ENCODE results near the gene PDAP1. TPM values are rescaled to one million over a fixed set of nuclear protein-coding genes. Genes with fewer than 3 reads are reported as not detected.

PDAP1 gene
- total and polyA plus RNA-seq, 2 of the 8 experiments (the other 6 are each of a cell fraction or from before 2014, with no cell fraction given) = 26.6 to 169 TPM

GRCh38 chr7:99374111-99375064 is 34.0 kb downstream of the PDAP1 start, which contains the start of gene ARPC1B:
Gene ARPC1B, plus strand, starts transcription at chr7:99374730. Its CDS starts 10,985 bp downstream, at chr7:99385715.
- Histone ChIP-seq H3K23ac (ENCODE audit: insufficient read length) (no peak within 1 kb of the TSS), H3K36me3 (ENCODE audit: control insufficient read depth in 2 of 4, insufficient read depth in 4 of 4, low read length in 3 of 4) (peaks cover 0 to 3% (median 0%) of the 10 kb centered on the region in 4 experiments; a peak in 1 of 8 replicates), H3K27ac (ENCODE audit: low read depth, low read length) (no peak within 1 kb of the TSS; the same call in 1 of the 2 replicates), H3K4me2 (ENCODE audit: insufficient read depth in 1 of 2, low read depth in 2 of 2, low read length in 2 of 2) (peak within 1 kb of the TSS; percentile 47 to 79), H2BK120ac (replicated peaks; ENCODE audit: low read depth, low read length) (no peak within 1 kb of the TSS), H3K4ac (replicated peaks; ENCODE audit: insufficient read length, low read depth, low read length) (peak within 1 kb of the TSS; percentile 38), H3K4me1 (replicated peaks in 1 of 4; ENCODE audit: control insufficient read depth in 3 of 4, insufficient read depth in 4 of 4, low read length in 3 of 4) (peaks cover 0 to 2% (median 0%) of the 10 kb centered on the region in 4 experiments; a peak in 2 of 7 replicates), H2BK20ac (ENCODE audit: low read length) (no peak within 1 kb of the TSS), H2BK15ac (ENCODE audit: low read length) (no peak within 1 kb of the TSS), H3K79me1 (ENCODE audit: low read depth, low read length) (peaks cover 3% of the 10 kb centered on the region; the same call in 1 of the 2 replicates), H4K20me1 (replicated peaks in 1 of 2; ENCODE audit: control insufficient read depth in 1 of 2, insufficient read depth in 2 of 2, low read length in 2 of 2) (peaks cover 4% of the 10 kb centered on the region in 2 experiments), H3K56ac (replicated peaks; ENCODE audit: insufficient read length, low read depth, low read length) (peak within 1 kb of the TSS; percentile 69), H4K8ac (ENCODE audit: extremely low read depth, insufficient read depth, low read length) (peak within 1 kb of the TSS; percentile 85), H4K5ac (ENCODE audit: insufficient read length, low read depth, low read length) (peak within 1 kb of the TSS; percentile 76), H2BK12ac (ENCODE audit: low read depth, low read length) (no peak within 1 kb of the TSS), H4K91ac (replicated peaks; ENCODE audit: insufficient read length, low read length) (peak within 1 kb of the TSS; percentile 54), H3K9ac (replicated peaks in 1 of 4; ENCODE audit: extremely low read depth in 1 of 4, low read depth in 3 of 4, low read length in 3 of 4) (peak within 1 kb of the TSS in 3 of 4 experiments; percentile 43 to 65 (median 58); a peak in 6 of 7 replicates), H2AK5ac (ENCODE audit: low read depth, low read length) (no peak within 1 kb of the TSS), H3K14ac (ENCODE audit: insufficient read length) (no peak within 1 kb of the TSS), H3K18ac (ENCODE audit: extremely low read depth, low read length) (peak within 1 kb of the TSS; percentile 78), H3K79me2 (ENCODE audit: control insufficient read depth in 1 of 2, insufficient read depth in 2 of 2, low read length in 2 of 2) (peaks cover 0 to 5% of the 10 kb centered on the region in 2 experiments; a peak in 2 of 4 replicates), H3K23me2 (ENCODE audit: low read depth, low read length) (0 out of 2 replicates have a peak, but pooled peaks cover 6% of the 10 kb centered on the region), H2BK5ac (ENCODE audit: low read depth, low read length) (peak within 1 kb of the TSS; percentile 78; the same call in 1 of the 2 replicates), H3K27me3 (replicated peaks in 1 of 4; ENCODE audit: control insufficient read depth in 3 of 4, extremely low read depth in 1 of 4, insufficient read depth in 3 of 4, low read length in 3 of 4) (no peaks in the 10 kb centered on the region), H3K9me3 (ENCODE audit: insufficient read depth in 2 of 2, low read depth in 1 of 2, low read length in 1 of 2) (no peaks in the 10 kb centered on the region), H3K4me3 (ENCODE audit: extremely low read depth in 1 of 4, insufficient read depth in 2 of 4, low read depth in 3 of 4, low read length in 4 of 4) (peak within 1 kb of the TSS; percentile 65 to 95 (median 70)), H2AFZ (ENCODE audit: low read length) (peak within 1 kb of the TSS; percentile 67; the same call in 1 of the 2 replicates)
- ChIA-PET POLR2A (ENCODE audit: partially characterized antibody) (interaction anchor here (0.6 to 5.5 kb wide), 11 partner anchors 8 to 348 kb away, joined by 3 to 49 read pairs (median 4); partner anchors contain the start of genes BUD31, CPSF4, PDAP1 and PTCD1), CTCF (ENCODE audit: partially characterized antibody) (interaction anchor here (0.9 to 1.4 kb wide), 2 partner anchors 9 to 33 kb away, joined by 3 to 8 read pairs; no protein-coding TSS in a partner anchor)
- DNase-seq (ENCODE audit: low read depth in 1 of 2, low spot score in 2 of 2) (peak in 1 of 2 experiments; percentile 80), FAIRE-seq (no peak)
- WGBS, 2 experiments (ENCODE audit: extremely low coverage in 1 of 2, insufficient coverage in 1 of 2, insufficient read length in 1 of 2, insufficient replicate concordance in 2 of 2, low coverage in 1 of 2, low lambda C conversion rate in 2 of 2, missing lambda C conversion rate in 1 of 2) = 0% methylated on average over 48 of the region's 95 CpGs; no CpG with 5 or more reads in 1 of the 2 experiments
- no peak; the same call in 1 of the 2 replicates for TF ChIP-seq EGR1 (IDR thresholded peaks at IDR 0.05; ENCODE audit: borderline replicate concordance, low read depth, low read length)
- peak; percentile 33; the same call in 1 of the 2 replicates for TF ChIP-seq SUZ12 (IDR thresholded peaks at IDR 0.05; ENCODE audit: low read length)
- no peak for TF ChIP-seq GABPA (IDR thresholded peaks at IDR 0.05; ENCODE audit: borderline replicate concordance, insufficient read depth, low read length)
- peak; percentile 59 for TF ChIP-seq KDM4A (IDR thresholded peaks at IDR 0.05; ENCODE audit: low read depth, low read length, severe bottlenecking)
- no peak for TF ChIP-seq RBBP5 (IDR thresholded peaks at IDR 0.05; ENCODE audit: borderline replicate concordance, low read depth, low read length)
- no peak for TF ChIP-seq SP4 (IDR thresholded peaks at IDR 0.05; ENCODE audit: low read length)
- TF ChIP-seq SP2 (IDR thresholded peaks at IDR 0.05; ENCODE audit: low read length) = no peak
- no peak for TF ChIP-seq RAD21 (IDR thresholded peaks at IDR 0.05 in 1 of 2, conservative IDR thresholded peaks at IDR 0.05 in 1 of 2; ENCODE audit: low read depth in 2 of 2, low read length in 2 of 2)
- no peak for TF ChIP-seq CEBPB (IDR thresholded peaks at IDR 0.05; ENCODE audit: low read depth, low read length)
- TF ChIP-seq JUN (IDR thresholded peaks at IDR 0.05; ENCODE audit: low read depth, low read length) = no peak
